ENCODE measurements around the gene COBL. TPM values are rescaled to one million over a fixed set of nuclear protein-coding genes. Genes with fewer than 3 reads are reported as not detected.

COBL gene
- total RNA-seq, 1 experiment from 2014 or later, result 63.6 TPM

DNA sequence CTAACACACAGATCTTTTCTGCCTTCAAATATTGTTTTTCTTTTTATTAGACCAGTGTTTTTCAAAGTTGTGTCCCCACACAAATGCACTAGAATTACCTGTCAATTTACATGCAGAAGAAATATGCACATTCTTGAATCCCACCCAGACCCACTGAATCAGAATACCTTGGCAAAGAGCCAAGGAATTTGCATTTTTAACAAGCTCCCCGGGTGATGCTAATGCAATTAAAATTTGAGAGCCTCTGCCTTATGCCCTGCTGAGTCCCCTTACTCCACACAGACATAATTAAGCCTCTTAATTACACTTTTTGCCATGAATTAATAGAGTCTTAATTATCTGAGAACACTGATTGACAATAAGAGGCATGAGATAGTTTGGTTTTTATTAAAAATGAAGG lies 332.8 kb downstream of the COBL start:
- no peak for DNase-seq
- Histone ChIP-seq H3K4me3 (ENCODE audit: low read depth, low read length) (no peak overlapping the region), H3K36me3 (ENCODE audit: control insufficient read depth, insufficient read depth, low read length) (no peaks in the 10 kb centered on the region), H3K9me3 (no peaks in the 10 kb centered on the region), H3K4me1 (no peaks in the 10 kb centered on the region), H3K27me3 (replicated peaks; ENCODE audit: control insufficient read depth, insufficient read depth, low read length) (no peaks in the 10 kb centered on the region; the same call in 1 of the 2 replicates)
- ChIA-PET CTCF (no interaction called here), POLR2A (no interaction called here)
- no peaks in the 10 kb centered on the region for H3K4me1 Mint-ChIP-seq (ENCODE audit: low read depth, unreplicated experiment)
- no peaks in the 10 kb centered on the region for H3K36me3 Mint-ChIP-seq (ENCODE audit: insufficient read depth, unreplicated experiment)
- no peak overlapping the region for H3K27ac Mint-ChIP-seq (ENCODE audit: unreplicated experiment)
- peaks cover 7% of the 10 kb centered on the region for H3K27me3 Mint-ChIP-seq (ENCODE audit: insufficient read depth, unreplicated experiment)
- H3K4me3 Mint-ChIP-seq (ENCODE audit: unreplicated experiment), result no peak overlapping the region
- H3K9me3 Mint-ChIP-seq (ENCODE audit: unreplicated experiment), result peaks cover 6% of the 10 kb centered on the region
- no TSS peak for BruUV-seq (replicated peaks)
- TF ChIP-seq, protein P1, sequence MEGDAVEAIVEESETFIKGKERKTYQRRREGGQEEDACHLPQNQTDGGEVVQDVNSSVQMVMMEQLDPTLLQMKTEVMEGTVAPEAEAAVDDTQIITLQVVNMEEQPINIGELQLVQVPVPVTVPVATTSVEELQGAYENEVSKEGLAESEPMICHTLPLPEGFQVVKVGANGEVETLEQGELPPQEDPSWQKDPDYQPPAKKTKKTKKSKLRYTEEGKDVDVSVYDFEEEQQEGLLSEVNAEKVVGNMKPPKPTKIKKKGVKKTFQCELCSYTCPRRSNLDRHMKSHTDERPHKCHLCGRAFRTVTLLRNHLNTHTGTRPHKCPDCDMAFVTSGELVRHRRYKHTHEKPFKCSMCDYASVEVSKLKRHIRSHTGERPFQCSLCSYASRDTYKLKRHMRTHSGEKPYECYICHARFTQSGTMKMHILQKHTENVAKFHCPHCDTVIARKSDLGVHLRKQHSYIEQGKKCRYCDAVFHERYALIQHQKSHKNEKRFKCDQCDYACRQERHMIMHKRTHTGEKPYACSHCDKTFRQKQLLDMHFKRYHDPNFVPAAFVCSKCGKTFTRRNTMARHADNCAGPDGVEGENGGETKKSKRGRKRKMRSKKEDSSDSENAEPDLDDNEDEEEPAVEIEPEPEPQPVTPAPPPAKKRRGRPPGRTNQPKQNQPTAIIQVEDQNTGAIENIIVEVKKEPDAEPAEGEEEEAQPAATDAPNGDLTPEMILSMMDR (IDR thresholded peaks at IDR 0.05; ENCODE audit: insufficient read depth in 1 of 2, low read depth in 1 of 2, low read length in 1 of 2, severe bottlenecking in 1 of 2, unreplicated experiment in 1 of 2), result no peak
- intact Hi-C loops (cut with micrococcal nuclease; ENCODE audit: unreplicated experiment), result no loop called here

DNA sequence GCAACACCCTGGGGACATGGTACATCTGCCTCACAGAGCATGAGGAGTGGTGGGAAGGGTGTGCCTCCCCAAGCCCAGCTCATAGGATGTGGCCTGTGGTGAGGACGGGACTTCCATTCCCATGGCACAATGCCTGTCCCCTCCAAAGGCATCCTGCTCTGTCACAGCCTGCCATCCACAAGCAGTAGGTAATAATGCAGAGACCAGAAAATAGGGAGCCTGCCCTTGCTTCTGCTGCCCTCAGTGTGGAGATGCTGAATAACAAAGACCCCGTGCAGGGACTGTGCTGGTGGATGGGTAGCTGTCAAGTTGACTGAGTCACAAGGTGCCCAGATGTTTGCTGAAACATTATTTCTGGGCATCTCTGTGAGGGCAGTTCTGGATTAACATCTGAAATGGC lies 334.0 kb downstream of the COBL start:
- H3K4me3 ChIP-seq (ENCODE audit: low read depth, low read length), result no peak overlapping the region
- POLR2A ChIA-PET, result no interaction called here
- peaks cover 7% of the 10 kb centered on the region for H3K27me3 Mint-ChIP-seq (ENCODE audit: insufficient read depth, unreplicated experiment)
- DNase-seq, result peak in 1 of 2 experiments; percentile 31
- BruUV-seq (replicated peaks), result no TSS peak
- TF ChIP-seq, protein P1 (IDR thresholded peaks at IDR 0.05; ENCODE audit: insufficient read depth in 1 of 2, low read depth in 1 of 2, low read length in 1 of 2, severe bottlenecking in 1 of 2, unreplicated experiment in 1 of 2), result peak; percentile 30 to 32
- no peak overlapping the region for H3K4me3 Mint-ChIP-seq (ENCODE audit: unreplicated experiment)
- CTCF ChIA-PET, result no interaction called here
- H3K36me3 Mint-ChIP-seq (ENCODE audit: insufficient read depth, unreplicated experiment), result no peaks in the 10 kb centered on the region
- H3K27ac Mint-ChIP-seq (ENCODE audit: unreplicated experiment), result no peak overlapping the region
- H3K4me1 Mint-ChIP-seq (ENCODE audit: low read depth, unreplicated experiment), result no peaks in the 10 kb centered on the region
- no peaks in the 10 kb centered on the region for H3K4me1 ChIP-seq
- H3K36me3 ChIP-seq (ENCODE audit: control insufficient read depth, insufficient read depth, low read length), result no peaks in the 10 kb centered on the region
- no peaks in the 10 kb centered on the region for H3K9me3 ChIP-seq
- intact Hi-C loops (cut with micrococcal nuclease; ENCODE audit: unreplicated experiment), result no loop called here
- H3K27me3 ChIP-seq (replicated peaks; ENCODE audit: control insufficient read depth, insufficient read depth, low read length), result no peaks in the 10 kb centered on the region; the same call in 1 of the 2 replicates
- H3K9me3 Mint-ChIP-seq (ENCODE audit: unreplicated experiment), result peaks cover 10% of the 10 kb centered on the region

DNA sequence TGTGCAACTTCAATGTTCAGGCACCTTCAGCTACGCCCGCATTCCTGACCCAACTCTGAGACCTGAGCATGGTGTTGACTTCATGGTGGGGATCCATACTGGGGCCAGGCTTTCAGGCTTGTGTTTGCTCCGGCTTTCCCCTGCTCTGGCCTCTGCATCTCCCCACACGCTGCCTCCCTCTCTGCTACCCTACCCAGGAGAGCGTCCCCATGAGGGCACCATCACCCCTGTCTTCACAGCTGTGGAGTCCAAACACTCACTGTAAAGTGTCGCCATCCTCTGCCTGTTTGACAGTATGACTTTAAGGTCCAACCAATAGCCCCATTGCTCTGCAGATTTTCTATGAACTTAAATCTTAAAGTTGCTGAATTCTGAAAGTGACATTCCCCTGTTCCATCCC lies 334.9 kb downstream of the COBL start:
- TF ChIP-seq, protein P1 (IDR thresholded peaks at IDR 0.05; ENCODE audit: insufficient read depth in 1 of 2, low read depth in 1 of 2, low read length in 1 of 2, severe bottlenecking in 1 of 2, unreplicated experiment in 1 of 2), result no peak
- no peak for DNase-seq
- Histone ChIP-seq H3K36me3 (ENCODE audit: control insufficient read depth, insufficient read depth, low read length) (no peaks in the 10 kb centered on the region), H3K4me1 (no peaks in the 10 kb centered on the region), H3K4me3 (ENCODE audit: low read depth, low read length) (no peak overlapping the region), H3K9me3 (no peaks in the 10 kb centered on the region), H3K27me3 (replicated peaks; ENCODE audit: control insufficient read depth, insufficient read depth, low read length) (no peaks in the 10 kb centered on the region; the same call in 1 of the 2 replicates)
- Mint-ChIP-seq H3K9me3 (ENCODE audit: unreplicated experiment) (peaks cover 10% of the 10 kb centered on the region), H3K27ac (ENCODE audit: unreplicated experiment) (no peak overlapping the region), H3K4me1 (ENCODE audit: low read depth, unreplicated experiment) (no peaks in the 10 kb centered on the region), H3K27me3 (ENCODE audit: insufficient read depth, unreplicated experiment) (peaks cover 7% of the 10 kb centered on the region), H3K36me3 (ENCODE audit: insufficient read depth, unreplicated experiment) (no peaks in the 10 kb centered on the region), H3K4me3 (ENCODE audit: unreplicated experiment) (no peak overlapping the region)
- no TSS peak for BruUV-seq (replicated peaks)
- ChIA-PET POLR2A (no interaction called here), CTCF (no interaction called here)
- intact Hi-C loops (cut with micrococcal nuclease; ENCODE audit: unreplicated experiment), result no loop called here

All from Caco-2 (cell line).